Endothelial cell of umbilical vein (primary cell): ENCODE measurements around the gene GLCE. TPM values are rescaled to one million over a fixed set of nuclear protein-coding genes. Genes with fewer than 3 reads are reported as not detected.

Experiments
- BruUV-seq: library from RNA; stranded (reverse); fragments of 400-500 nt; replicated peaks from 2 replicates; lab custom pipeline; 2021; lab: Mats Ljungman, UMichigan
- CTCF ChIA-PET: fragments of 300-600, 350-600 bp; sonication (Branson Sonifier 250); formaldehyde crosslinking; loops from one replicate; lab custom pipeline; 2021; ENCODE audit warnings: antibody characterized with exemption, inconsistent platforms; lab: Charles Lee
- POLR2A ChIA-PET: fragments of 300-600, 350-600 bp; sonication (Branson Sonifier 250); formaldehyde crosslinking; loops from one replicate; lab custom pipeline; 2021; ENCODE audit warnings: antibody characterized with exemption, inconsistent platforms; lab: Charles Lee
- DNase-seq: peaks from one replicate; pipeline ENCODE4 v3.0.0-alpha.2; 2011; ENCODE audit warnings: low read depth, low spot score
- FAIRE-seq: peaks from 2 replicates; lab custom pipeline; 2011; peaks lifted over from hg19 to GRCh38; lab: Jason Lieb, UNC
- H2AFZ ChIP-seq: 2 replicates; pipeline ENCODE4 v1.6.0; 2012; ENCODE audit warnings: low read depth, low read length, control low read depth, inconsistent platforms
- H3K27ac ChIP-seq: 2 replicates; pipeline ENCODE4 v1.5.1; 2011; ENCODE audit warnings: low read depth, mild to moderate bottlenecking, control low read depth, low read length, moderate library complexity; ENCODE audit not compliant: insufficient read depth
- H3K27me3 ChIP-seq, 2 experiments: 2 replicates each; pipeline versions ENCODE4 v1.6.0 to v1.6.1; 2011; ENCODE audit warnings: low read length in 2 of 2, mixed read lengths in 1 of 2; ENCODE audit not compliant: control insufficient read depth in 2 of 2, insufficient read depth in 2 of 2
- H3K36me3 ChIP-seq, 2 experiments: 2 replicates in 1 of 2; 3 replicates in 1 of 2; pipeline ENCODE4 v1.5.1; 2011; ENCODE audit warnings: low read length in 2 of 2, mild to moderate bottlenecking in 1 of 2, moderate library complexity in 1 of 2; ENCODE audit not compliant: control insufficient read depth in 2 of 2, insufficient read depth in 2 of 2; ENCODE audit errors: extremely low read depth in 1 of 2
- H3K4me1 ChIP-seq: 3 replicates; pipeline ENCODE4 v1.5.1; 2011; ENCODE audit warnings: mild to moderate bottlenecking, low read length; ENCODE audit not compliant: control insufficient read depth, insufficient read depth; ENCODE audit errors: extremely low read depth
- H3K4me2 ChIP-seq: 2 replicates; pipeline ENCODE4 v1.6.1; 2011; ENCODE audit warnings: low read length, control low read depth, mixed read lengths; ENCODE audit not compliant: insufficient read depth
- H3K4me3 ChIP-seq, 3 experiments: fragments of 200-600 bp in 1 of 3; sonication (generic), shearing (Covaris generic) in 1 of 3; replicated peaks in 1 of 3; 2 replicates each; pipeline ENCODE4 v1.5.1; 2011 to 2016; ENCODE audit warnings: control low read depth in 3 of 3, low read length in 3 of 3, mild to moderate bottlenecking in 2 of 3, inconsistent platforms in 1 of 3, low read depth in 1 of 3, moderate library complexity in 1 of 3; ENCODE audit not compliant: insufficient read depth in 1 of 3
- H3K79me2 ChIP-seq: 2 replicates; pipeline ENCODE4 v1.6.0; 2012; ENCODE audit warnings: low read length, inconsistent platforms; ENCODE audit not compliant: control insufficient read depth, insufficient read depth
- H3K9ac ChIP-seq: replicated peaks from 2 replicates; pipeline ENCODE3; 2011; ENCODE audit warnings: low read length, control low read depth; ENCODE audit not compliant: insufficient read depth; ENCODE audit errors: extremely low read depth
- H3K9me1 ChIP-seq: replicated peaks from 3 replicates; pipeline ENCODE4 v1.6.0; 2011; ENCODE audit warnings: mild to moderate bottlenecking, low read length; ENCODE audit not compliant: control insufficient read depth, insufficient read depth; ENCODE audit errors: extremely low read depth
- H3K9me3 ChIP-seq: replicated peaks from 2 replicates; pipeline ENCODE4 v1.5.1; 2012; ENCODE audit warnings: low read length, inconsistent platforms; ENCODE audit not compliant: control insufficient read depth, insufficient read depth
- H4K20me1 ChIP-seq: replicated peaks from 2 replicates; pipeline ENCODE3; 2011; ENCODE audit warnings: mild to moderate bottlenecking, low read length; ENCODE audit not compliant: control insufficient read depth, insufficient read depth; ENCODE audit errors: extremely low read depth
- EZH2 ChIP-seq: IDR thresholded peaks from 2 replicates; pipeline ENCODE4 v1.6.1; 2012; ENCODE audit warnings: borderline replicate concordance, low read depth, mild to moderate bottlenecking, moderate library complexity, low read length, inconsistent platforms; ENCODE audit not compliant: severe bottlenecking
- FOS ChIP-seq: IDR thresholded peaks from 2 replicates; pipeline ENCODE4 v1.6.1; 2011; ENCODE audit warnings: mild to moderate bottlenecking, low read length, moderate library complexity, borderline replicate concordance; ENCODE audit not compliant: insufficient read depth
- GATA2 ChIP-seq: IDR thresholded peaks from 2 replicates; pipeline ENCODE4 v1.7.0; 2011; ENCODE audit warnings: low read depth, mild to moderate bottlenecking, moderate library complexity, mixed read lengths, low read length; ENCODE audit not compliant: insufficient read length, insufficient read depth
- JUN ChIP-seq: IDR thresholded peaks from 2 replicates; pipeline ENCODE4 v1.6.1; 2011; ENCODE audit warnings: borderline replicate concordance, low read depth; ENCODE audit not compliant: insufficient read length, insufficient read depth
- MYC ChIP-seq: IDR thresholded peaks from one replicate; pipeline ENCODE4 v1.6.1; 2011; ENCODE audit warnings: mild to moderate bottlenecking, low read depth, low read length
- POLR2A ChIP-seq: IDR thresholded peaks from 2 replicates; pipeline ENCODE4 v1.6.1; 2012; ENCODE audit warnings: low read depth, mild to moderate bottlenecking, control low read depth, low read length
- dilution Hi-C: fragments of 300-500 bp; cut with MboI; formaldehyde crosslinking; loops from one replicate; pipeline ENCODE4 v1.15.0; 2019; ENCODE audit warnings: low sequenced_read_pairs; ENCODE audit not compliant: extremely low pct_ligation_motif_present
- intact Hi-C: fragments of 100-400 bp; cut with micrococcal nuclease; formaldehyde crosslinking; loops from one replicate; pipeline ENCODE4 v1.10.0; 2022
- polyA plus RNA-seq, 4 experiments: library from polyadenylated mRNA; depleted of rRNA in 3 of 4; stranded (reverse) in 3 of 4; unstranded in 1 of 4; fragments of >200 nt; gene quantifications; 2 replicates each; pipeline versions ENCODE4 v1.2.1 to v1.2.3, GENCODE V29; 2011 to 2012; ENCODE audit warnings: missing spikeins in 1 of 4
- total RNA-seq: library from RNA; stranded (reverse); gene quantifications from 2 replicates; pipeline ENCODE4 v1.2.3, GENCODE V29; 2021
- TF ChIP-seq, protein P1 (sequence below), 2 donors: IDR thresholded peaks; 1 replicate in 1 of 2; 2 replicates in 1 of 2; pipeline ENCODE4 v1.5.1; 2011; ENCODE audit warnings: low read length in 2 of 2, mild to moderate bottlenecking in 2 of 2, moderate library complexity in 2 of 2, control low read depth in 1 of 2, inconsistent platforms in 1 of 2, low read depth in 1 of 2; ENCODE audit not compliant: insufficient read depth in 1 of 2; ENCODE audit errors: extremely low read depth in 1 of 2

The GLCE gene
- total and polyA plus RNA-seq, 2 donors (not counting 3 experiments of a cell fraction or from before 2014, with no cell fraction given) = 48.1 to 86.6 TPM

DNA sequence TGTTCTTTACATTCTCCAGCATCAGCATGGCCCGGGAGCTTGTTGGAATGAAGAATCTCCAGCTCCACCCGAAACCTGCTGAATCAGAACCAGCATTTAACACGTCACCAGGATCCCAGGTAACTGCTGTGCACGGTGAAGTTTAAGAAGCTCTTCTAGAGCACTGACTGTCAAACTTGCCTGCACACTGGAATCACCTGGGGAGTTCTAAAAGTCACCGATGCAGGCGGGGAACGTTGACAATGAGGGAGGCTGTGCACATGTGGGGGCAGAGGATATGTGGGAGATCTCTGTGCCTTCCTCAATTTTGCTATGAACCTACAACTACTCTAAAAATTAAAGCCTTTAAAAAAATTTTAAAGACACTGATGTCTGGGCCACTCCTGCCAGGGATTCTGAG is 119.2 kb downstream of the GLCE start:
- dilution Hi-C loops = no loop called here
- Histone ChIP-seq H2AFZ (no peak overlapping the region), H3K9me3 (no peaks in the 10 kb centered on the region), H3K9ac (no peak overlapping the region), H3K4me3 (no peak overlapping the region), H3K4me1 (no peaks in the 10 kb centered on the region), H4K20me1 (no peaks in the 10 kb centered on the region), H3K4me2 (no peak overlapping the region), H3K27ac (no peak overlapping the region), H3K9me1 (no peaks in the 10 kb centered on the region), H3K79me2 (no peaks in the 10 kb centered on the region), H3K36me3 (no peaks in the 10 kb centered on the region), H3K27me3 (no peaks in the 10 kb centered on the region)
- intact Hi-C loops = no loop called here
- DNase-seq (no peak), FAIRE-seq (no peak)
- CTCF ChIA-PET = interaction anchor here (0.8 to 1.3 kb wide), 3 partner anchors 10 to 115 kb away, joined by 3 to 4 read pairs (median 4); no protein-coding TSS in a partner anchor
- POLR2A ChIA-PET = no interaction called here
- BruUV-seq = no TSS peak
- TF ChIP-seq EZH2 = no peak
- no peak for TF ChIP-seq GATA2
- no peak for TF ChIP-seq POLR2A
- TF ChIP-seq, protein P1, sequence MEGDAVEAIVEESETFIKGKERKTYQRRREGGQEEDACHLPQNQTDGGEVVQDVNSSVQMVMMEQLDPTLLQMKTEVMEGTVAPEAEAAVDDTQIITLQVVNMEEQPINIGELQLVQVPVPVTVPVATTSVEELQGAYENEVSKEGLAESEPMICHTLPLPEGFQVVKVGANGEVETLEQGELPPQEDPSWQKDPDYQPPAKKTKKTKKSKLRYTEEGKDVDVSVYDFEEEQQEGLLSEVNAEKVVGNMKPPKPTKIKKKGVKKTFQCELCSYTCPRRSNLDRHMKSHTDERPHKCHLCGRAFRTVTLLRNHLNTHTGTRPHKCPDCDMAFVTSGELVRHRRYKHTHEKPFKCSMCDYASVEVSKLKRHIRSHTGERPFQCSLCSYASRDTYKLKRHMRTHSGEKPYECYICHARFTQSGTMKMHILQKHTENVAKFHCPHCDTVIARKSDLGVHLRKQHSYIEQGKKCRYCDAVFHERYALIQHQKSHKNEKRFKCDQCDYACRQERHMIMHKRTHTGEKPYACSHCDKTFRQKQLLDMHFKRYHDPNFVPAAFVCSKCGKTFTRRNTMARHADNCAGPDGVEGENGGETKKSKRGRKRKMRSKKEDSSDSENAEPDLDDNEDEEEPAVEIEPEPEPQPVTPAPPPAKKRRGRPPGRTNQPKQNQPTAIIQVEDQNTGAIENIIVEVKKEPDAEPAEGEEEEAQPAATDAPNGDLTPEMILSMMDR (IDR thresholded peaks at IDR 0.05; ENCODE audit: extremely low read depth in 1 of 2, insufficient read depth in 1 of 2, low read depth in 1 of 2, low read length in 2 of 2) = no peak
- no peak for TF ChIP-seq MYC
- no peak for TF ChIP-seq JUN
- no peak for TF ChIP-seq FOS
